Endothelial cell of umbilical vein (primary cell): ENCODE results near the gene MAGEB16. TPM values are rescaled to one million over a fixed set of nuclear protein-coding genes. Genes with fewer than 3 reads are reported as not detected.

Source experiments
- BruUV-seq: library from RNA; stranded (reverse); fragments of 400-500 nt; replicated peaks from 2 replicates; lab custom pipeline; 2021; lab: Mats Ljungman, UMichigan
- CTCF ChIA-PET: fragments of 300-600, 350-600 bp; sonication (Branson Sonifier 250); formaldehyde crosslinking; loops from one replicate; lab custom pipeline; 2021; ENCODE audit warnings: antibody characterized with exemption, inconsistent platforms; lab: Charles Lee
- POLR2A ChIA-PET: fragments of 300-600, 350-600 bp; sonication (Branson Sonifier 250); formaldehyde crosslinking; loops from one replicate; lab custom pipeline; 2021; ENCODE audit warnings: antibody characterized with exemption, inconsistent platforms; lab: Charles Lee
- DNase-seq: peaks from one replicate; pipeline ENCODE4 v3.0.0-alpha.2; 2011; ENCODE audit warnings: low read depth, low spot score
- FAIRE-seq: peaks from 2 replicates; lab custom pipeline; 2011; peaks lifted over from hg19 to GRCh38; lab: Jason Lieb, UNC
- H2AFZ ChIP-seq: 2 replicates; pipeline ENCODE4 v1.6.0; 2012; ENCODE audit warnings: low read depth, low read length, control low read depth, inconsistent platforms
- H3K27ac ChIP-seq: 2 replicates; pipeline ENCODE4 v1.5.1; 2011; ENCODE audit warnings: low read depth, mild to moderate bottlenecking, control low read depth, low read length, moderate library complexity; ENCODE audit not compliant: insufficient read depth
- H3K27me3 ChIP-seq, 2 experiments: 2 replicates each; pipeline versions ENCODE4 v1.6.0 to v1.6.1; 2011; ENCODE audit warnings: low read length in 2 of 2, mixed read lengths in 1 of 2; ENCODE audit not compliant: control insufficient read depth in 2 of 2, insufficient read depth in 2 of 2
- H3K36me3 ChIP-seq, 2 experiments: 2 replicates in 1 of 2; 3 replicates in 1 of 2; pipeline ENCODE4 v1.5.1; 2011; ENCODE audit warnings: low read length in 2 of 2, mild to moderate bottlenecking in 1 of 2, moderate library complexity in 1 of 2; ENCODE audit not compliant: control insufficient read depth in 2 of 2, insufficient read depth in 2 of 2; ENCODE audit errors: extremely low read depth in 1 of 2
- H3K4me1 ChIP-seq: 3 replicates; pipeline ENCODE4 v1.5.1; 2011; ENCODE audit warnings: mild to moderate bottlenecking, low read length; ENCODE audit not compliant: control insufficient read depth, insufficient read depth; ENCODE audit errors: extremely low read depth
- H3K4me2 ChIP-seq: 2 replicates; pipeline ENCODE4 v1.6.1; 2011; ENCODE audit warnings: low read length, control low read depth, mixed read lengths; ENCODE audit not compliant: insufficient read depth
- H3K4me3 ChIP-seq, 3 experiments: fragments of 200-600 bp in 1 of 3; sonication (generic), shearing (Covaris generic) in 1 of 3; replicated peaks in 1 of 3; 2 replicates each; pipeline ENCODE4 v1.5.1; 2011 to 2016; ENCODE audit warnings: control low read depth in 3 of 3, low read length in 3 of 3, mild to moderate bottlenecking in 2 of 3, inconsistent platforms in 1 of 3, low read depth in 1 of 3, moderate library complexity in 1 of 3; ENCODE audit not compliant: insufficient read depth in 1 of 3
- H3K79me2 ChIP-seq: 2 replicates; pipeline ENCODE4 v1.6.0; 2012; ENCODE audit warnings: low read length, inconsistent platforms; ENCODE audit not compliant: control insufficient read depth, insufficient read depth
- H3K9ac ChIP-seq: replicated peaks from 2 replicates; pipeline ENCODE3; 2011; ENCODE audit warnings: low read length, control low read depth; ENCODE audit not compliant: insufficient read depth; ENCODE audit errors: extremely low read depth
- H3K9me1 ChIP-seq: replicated peaks from 3 replicates; pipeline ENCODE4 v1.6.0; 2011; ENCODE audit warnings: mild to moderate bottlenecking, low read length; ENCODE audit not compliant: control insufficient read depth, insufficient read depth; ENCODE audit errors: extremely low read depth
- H3K9me3 ChIP-seq: replicated peaks from 2 replicates; pipeline ENCODE4 v1.5.1; 2012; ENCODE audit warnings: low read length, inconsistent platforms; ENCODE audit not compliant: control insufficient read depth, insufficient read depth
- H4K20me1 ChIP-seq: replicated peaks from 2 replicates; pipeline ENCODE3; 2011; ENCODE audit warnings: mild to moderate bottlenecking, low read length; ENCODE audit not compliant: control insufficient read depth, insufficient read depth; ENCODE audit errors: extremely low read depth
- EZH2 ChIP-seq: IDR thresholded peaks from 2 replicates; pipeline ENCODE4 v1.6.1; 2012; ENCODE audit warnings: borderline replicate concordance, low read depth, mild to moderate bottlenecking, moderate library complexity, low read length, inconsistent platforms; ENCODE audit not compliant: severe bottlenecking
- FOS ChIP-seq: IDR thresholded peaks from 2 replicates; pipeline ENCODE4 v1.6.1; 2011; ENCODE audit warnings: mild to moderate bottlenecking, low read length, moderate library complexity, borderline replicate concordance; ENCODE audit not compliant: insufficient read depth
- GATA2 ChIP-seq: IDR thresholded peaks from 2 replicates; pipeline ENCODE4 v1.7.0; 2011; ENCODE audit warnings: low read depth, mild to moderate bottlenecking, moderate library complexity, mixed read lengths, low read length; ENCODE audit not compliant: insufficient read length, insufficient read depth
- JUN ChIP-seq: IDR thresholded peaks from 2 replicates; pipeline ENCODE4 v1.6.1; 2011; ENCODE audit warnings: borderline replicate concordance, low read depth; ENCODE audit not compliant: insufficient read length, insufficient read depth
- MYC ChIP-seq: IDR thresholded peaks from one replicate; pipeline ENCODE4 v1.6.1; 2011; ENCODE audit warnings: mild to moderate bottlenecking, low read depth, low read length
- POLR2A ChIP-seq: IDR thresholded peaks from 2 replicates; pipeline ENCODE4 v1.6.1; 2012; ENCODE audit warnings: low read depth, mild to moderate bottlenecking, control low read depth, low read length
- POLR2AphosphoS5 ChIP-seq: IDR thresholded peaks from 2 replicates; pipeline ENCODE4 v1.6.1; 2012; ENCODE audit warnings: low read depth, mild to moderate bottlenecking, control low read depth, low read length, moderate library complexity; ENCODE audit not compliant: insufficient read depth
- dilution Hi-C: fragments of 300-500 bp; cut with MboI; formaldehyde crosslinking; loops from one replicate; pipeline ENCODE4 v1.15.0; 2019; ENCODE audit warnings: low sequenced_read_pairs; ENCODE audit not compliant: extremely low pct_ligation_motif_present
- intact Hi-C: fragments of 100-400 bp; cut with micrococcal nuclease; formaldehyde crosslinking; loops from one replicate; pipeline ENCODE4 v1.10.0; 2022
- polyA plus RNA-seq, 4 experiments: library from polyadenylated mRNA; depleted of rRNA in 3 of 4; stranded (reverse) in 3 of 4; unstranded in 1 of 4; fragments of >200 nt; gene quantifications; 2 replicates each; pipeline versions ENCODE4 v1.2.1 to v1.2.3, GENCODE V29; 2011 to 2012; ENCODE audit warnings: missing spikeins in 1 of 4
- total RNA-seq: library from RNA; stranded (reverse); gene quantifications from 2 replicates; pipeline ENCODE4 v1.2.3, GENCODE V29; 2021
- TF ChIP-seq, protein P1 (sequence below): IDR thresholded peaks from 2 replicates; pipeline ENCODE4 v1.6.1; 2011; ENCODE audit not compliant: insufficient read depth, insufficient read length
- TF ChIP-seq, protein P2 (sequence below), 2 donors: IDR thresholded peaks; 1 replicate in 1 of 2; 2 replicates in 1 of 2; pipeline ENCODE4 v1.5.1; 2011; ENCODE audit warnings: low read length in 2 of 2, mild to moderate bottlenecking in 2 of 2, moderate library complexity in 2 of 2, control low read depth in 1 of 2, inconsistent platforms in 1 of 2, low read depth in 1 of 2; ENCODE audit not compliant: insufficient read depth in 1 of 2; ENCODE audit errors: extremely low read depth in 1 of 2

The MAGEB16 gene
- total and polyA plus RNA-seq, 2 donors (not counting 3 experiments of a cell fraction or from before 2014, with no cell fraction given): not detected

DNA sequence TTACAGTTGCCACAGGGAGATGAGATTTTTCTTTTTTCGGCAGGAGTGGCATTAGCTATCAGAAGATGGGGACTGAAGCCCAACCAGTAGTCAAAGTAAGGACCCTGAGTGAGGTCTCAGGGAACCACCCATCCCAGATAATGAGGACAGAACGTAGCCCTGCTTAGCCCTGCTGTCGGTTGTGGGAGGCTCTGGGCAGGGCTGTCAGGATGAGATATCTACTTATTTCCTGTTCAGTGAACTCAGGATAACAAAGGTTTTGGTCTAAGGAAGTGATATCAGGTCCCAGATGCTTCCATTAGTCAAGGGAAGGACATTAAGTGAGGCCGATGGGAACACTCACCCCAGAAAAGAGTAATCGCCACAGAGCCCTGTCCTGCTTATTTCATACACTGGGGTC, 2.3 kb downstream of the MAGEB16 start:
- no peak for DNase-seq
- no peak overlapping the region for H3K4me2 ChIP-seq
- intact Hi-C loops: no loop called here
- H3K79me2 ChIP-seq: no peaks in the 10 kb centered on the region
- H3K9me3 ChIP-seq: no peaks in the 10 kb centered on the region
- no peaks in the 10 kb centered on the region for H3K4me1 ChIP-seq
- TF ChIP-seq POLR2A: no peak
- TF ChIP-seq, protein P1, sequence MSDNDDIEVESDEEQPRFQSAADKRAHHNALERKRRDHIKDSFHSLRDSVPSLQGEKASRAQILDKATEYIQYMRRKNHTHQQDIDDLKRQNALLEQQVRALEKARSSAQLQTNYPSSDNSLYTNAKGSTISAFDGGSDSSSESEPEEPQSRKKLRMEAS: no peak
- TF ChIP-seq FOS: no peak
- no peak for TF ChIP-seq POLR2AphosphoS5
- no peak for TF ChIP-seq EZH2
- TF ChIP-seq, protein P2, sequence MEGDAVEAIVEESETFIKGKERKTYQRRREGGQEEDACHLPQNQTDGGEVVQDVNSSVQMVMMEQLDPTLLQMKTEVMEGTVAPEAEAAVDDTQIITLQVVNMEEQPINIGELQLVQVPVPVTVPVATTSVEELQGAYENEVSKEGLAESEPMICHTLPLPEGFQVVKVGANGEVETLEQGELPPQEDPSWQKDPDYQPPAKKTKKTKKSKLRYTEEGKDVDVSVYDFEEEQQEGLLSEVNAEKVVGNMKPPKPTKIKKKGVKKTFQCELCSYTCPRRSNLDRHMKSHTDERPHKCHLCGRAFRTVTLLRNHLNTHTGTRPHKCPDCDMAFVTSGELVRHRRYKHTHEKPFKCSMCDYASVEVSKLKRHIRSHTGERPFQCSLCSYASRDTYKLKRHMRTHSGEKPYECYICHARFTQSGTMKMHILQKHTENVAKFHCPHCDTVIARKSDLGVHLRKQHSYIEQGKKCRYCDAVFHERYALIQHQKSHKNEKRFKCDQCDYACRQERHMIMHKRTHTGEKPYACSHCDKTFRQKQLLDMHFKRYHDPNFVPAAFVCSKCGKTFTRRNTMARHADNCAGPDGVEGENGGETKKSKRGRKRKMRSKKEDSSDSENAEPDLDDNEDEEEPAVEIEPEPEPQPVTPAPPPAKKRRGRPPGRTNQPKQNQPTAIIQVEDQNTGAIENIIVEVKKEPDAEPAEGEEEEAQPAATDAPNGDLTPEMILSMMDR (IDR thresholded peaks at IDR 0.05; ENCODE audit: extremely low read depth in 1 of 2, insufficient read depth in 1 of 2, low read depth in 1 of 2, low read length in 2 of 2): no peak
- TF ChIP-seq MYC: no peak
- no peak for TF ChIP-seq GATA2
- TF ChIP-seq JUN: no peak
- CTCF ChIA-PET: no interaction called here
- H3K9ac ChIP-seq: no peak overlapping the region
- no peak overlapping the region for H3K4me3 ChIP-seq
- H3K36me3 ChIP-seq: no peaks in the 10 kb centered on the region
- FAIRE-seq: no peak
- no peaks in the 10 kb centered on the region for H3K27me3 ChIP-seq
- no TSS peak for BruUV-seq
- POLR2A ChIA-PET: no interaction called here
- no peaks in the 10 kb centered on the region for H4K20me1 ChIP-seq
- no peak overlapping the region for H3K27ac ChIP-seq
- dilution Hi-C loops: no loop called here
- H2AFZ ChIP-seq: no peak overlapping the region
- no peaks in the 10 kb centered on the region for H3K9me1 ChIP-seq
